Stimulated activated naive CD4-positive, alpha-beta T cell (primary cell): Measurements from ENCODE around the gene NMNAT2.

Source experiments
- DNase-seq, 6 experiments: peaks; one replicate each; lab custom pipeline; 2025; lab: John Stamatoyannopoulos, UW

Gene NMNAT2

DNA sequence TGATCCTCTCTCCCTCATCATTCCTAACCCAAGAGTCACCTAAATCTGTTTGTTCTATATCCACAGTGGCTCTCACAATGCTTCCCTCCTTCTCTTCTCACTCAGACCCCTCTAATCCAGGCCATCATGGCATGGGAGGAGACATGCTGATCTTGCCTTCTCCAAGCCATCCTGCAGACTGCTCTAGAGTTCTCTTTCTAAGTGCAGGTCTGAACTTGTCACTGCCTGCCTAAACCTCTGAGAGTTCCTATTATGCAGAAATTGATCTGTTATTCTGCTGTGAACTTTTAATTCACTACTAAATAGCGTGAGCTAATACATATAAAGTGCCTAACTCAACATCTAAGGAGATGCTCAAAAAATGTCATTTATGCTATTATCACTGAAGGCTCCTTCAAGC is 205.3 kb downstream of the NMNAT2 start:
- no peak for DNase-seq

DNA sequence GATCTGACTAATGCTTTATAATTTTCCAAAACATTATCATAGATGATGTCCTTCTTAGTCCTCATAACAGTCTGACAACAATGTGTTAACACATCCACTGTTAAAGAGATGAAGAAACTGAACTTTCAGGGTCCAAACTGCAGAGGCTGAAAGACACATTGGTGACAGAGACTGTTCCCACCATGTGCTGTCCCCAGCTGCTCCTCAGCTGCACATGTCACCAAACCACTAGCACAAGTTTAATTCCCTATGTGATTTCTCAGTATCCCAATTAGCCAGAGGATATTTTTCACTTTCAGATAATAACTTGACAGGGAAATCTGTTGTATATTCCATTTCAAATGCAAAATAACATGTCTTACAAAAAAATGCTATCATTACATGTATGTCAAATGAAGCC is 207.5 kb downstream of the NMNAT2 start:
- no peak for DNase-seq

DNA sequence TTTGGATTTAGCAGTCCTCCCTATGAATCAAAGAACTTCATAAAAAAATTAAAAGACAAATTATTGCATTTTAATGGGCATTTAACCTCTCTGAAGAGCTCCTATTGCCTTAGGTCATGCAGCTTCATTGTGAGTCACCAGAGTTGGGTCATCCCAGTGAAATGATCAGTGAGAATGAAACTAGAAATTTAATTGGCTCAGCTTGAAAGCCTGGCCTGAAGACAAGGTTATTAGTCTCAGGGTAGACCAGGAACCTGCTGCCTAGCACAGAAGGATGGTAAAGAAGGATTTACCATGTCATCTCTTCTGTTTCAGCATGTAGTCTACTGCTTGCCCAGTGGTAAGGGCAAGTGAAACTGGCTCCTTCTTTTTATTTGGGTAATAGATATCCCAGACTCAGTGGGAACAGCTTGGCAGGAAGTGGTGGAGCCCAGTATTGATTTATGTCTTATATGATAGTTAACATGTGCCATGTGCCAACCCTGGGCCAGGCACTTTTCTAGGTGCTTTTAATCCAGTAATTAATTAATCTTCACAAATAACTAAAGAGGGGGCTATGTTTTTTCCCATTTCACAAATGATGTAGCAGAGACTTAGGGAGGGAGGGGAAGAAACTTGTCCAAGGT is 208.5 kb downstream of the NMNAT2 start:
- DNase-seq, result no peak

DNA sequence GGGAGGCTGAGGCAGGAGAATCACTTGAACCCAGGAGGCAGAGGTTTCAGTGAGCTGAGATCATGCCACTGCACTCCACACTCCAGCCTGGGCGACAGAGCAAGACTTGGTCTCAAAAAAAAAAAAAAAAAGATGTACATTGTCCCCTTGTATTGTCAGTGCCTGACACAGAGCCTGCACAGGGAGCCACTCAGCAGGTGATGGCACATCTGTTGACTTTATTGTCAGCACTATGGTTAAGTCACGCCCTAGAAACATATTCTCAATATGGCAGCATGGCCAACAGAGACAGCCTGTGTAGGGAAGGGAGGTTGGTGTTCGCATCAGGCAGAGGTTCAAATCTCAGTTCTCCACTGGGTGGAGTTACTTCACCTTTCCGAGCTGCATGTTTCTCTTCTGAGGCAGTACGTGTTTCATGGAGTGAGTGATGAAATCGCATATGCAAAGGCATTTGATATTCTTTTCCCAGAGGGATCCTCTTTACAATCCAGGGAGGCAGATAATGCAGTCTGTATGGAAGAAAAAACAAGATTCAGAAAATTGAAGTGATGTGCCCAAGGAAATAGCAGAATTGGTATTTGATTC is 211.6 kb downstream of the NMNAT2 start:
- DNase-seq, result no peak

DNA sequence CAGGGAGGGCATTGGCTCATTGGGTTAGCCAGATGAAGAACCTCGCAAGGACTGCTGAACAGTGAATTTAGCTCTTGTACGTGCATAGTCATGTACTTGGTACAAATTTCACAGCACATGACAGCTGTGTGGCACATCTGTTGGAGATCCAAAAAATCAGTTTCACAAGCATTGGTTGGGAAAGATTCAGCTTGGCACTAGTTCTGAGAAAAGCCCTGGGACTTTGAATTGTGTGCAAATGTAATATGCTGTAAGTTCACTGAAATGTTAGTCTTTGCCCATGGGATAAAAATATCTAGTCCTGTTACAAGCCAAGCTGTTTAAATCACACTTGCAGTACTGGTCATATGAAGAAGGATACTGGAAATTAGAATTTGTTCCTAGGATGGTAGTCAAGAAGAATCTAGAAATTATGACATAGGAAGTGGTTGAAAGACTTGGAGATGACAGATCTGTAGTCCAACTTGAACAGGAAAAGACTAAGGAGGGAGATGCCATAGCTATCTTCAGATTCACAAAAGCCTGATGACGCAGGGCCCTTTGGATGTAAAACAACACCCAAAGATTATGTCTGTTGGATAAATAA is 212.9 kb downstream of the NMNAT2 start:
- DNase-seq, result no peak

DNA sequence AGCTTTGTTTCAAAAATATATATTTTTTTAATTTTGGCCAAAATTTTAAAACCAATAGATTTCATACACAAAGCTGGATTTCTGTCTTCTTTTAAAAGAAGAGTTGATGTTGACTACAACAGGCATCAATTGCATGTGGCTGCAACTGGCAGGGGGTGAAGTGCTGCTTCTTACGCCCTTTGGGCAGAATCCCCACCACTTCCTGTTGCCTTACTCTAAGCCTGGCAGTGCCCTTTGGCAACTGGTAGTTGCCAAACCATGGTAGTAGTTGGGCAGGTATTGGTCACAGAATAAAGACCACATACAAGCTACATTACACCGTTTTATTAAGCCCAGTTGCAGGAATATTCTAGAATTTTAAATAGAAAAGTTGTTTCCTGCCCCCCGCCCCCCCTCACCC is 215.1 kb downstream of the NMNAT2 start:
- no peak for DNase-seq

DNA sequence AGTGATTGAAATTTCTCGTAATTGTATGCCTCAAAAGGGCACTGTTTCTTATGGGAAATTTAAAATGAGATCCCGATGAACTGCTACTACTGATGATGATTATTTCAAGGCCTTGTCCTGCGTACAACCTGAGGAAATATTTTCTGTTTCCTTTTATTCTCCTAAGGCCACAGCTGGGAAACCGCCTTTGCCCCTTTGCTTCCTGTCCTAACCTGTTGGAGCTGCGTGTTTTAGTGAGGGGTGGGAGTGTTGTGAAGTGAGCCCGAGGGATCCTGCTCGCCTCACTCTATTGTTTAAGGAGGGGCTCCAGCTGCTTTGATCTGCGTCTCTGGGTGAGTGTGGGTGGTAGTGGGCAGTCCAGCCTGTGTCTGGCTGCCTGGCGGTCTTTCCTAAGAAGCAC is 217.7 kb downstream of the NMNAT2 start:
- no peak for DNase-seq

DNA sequence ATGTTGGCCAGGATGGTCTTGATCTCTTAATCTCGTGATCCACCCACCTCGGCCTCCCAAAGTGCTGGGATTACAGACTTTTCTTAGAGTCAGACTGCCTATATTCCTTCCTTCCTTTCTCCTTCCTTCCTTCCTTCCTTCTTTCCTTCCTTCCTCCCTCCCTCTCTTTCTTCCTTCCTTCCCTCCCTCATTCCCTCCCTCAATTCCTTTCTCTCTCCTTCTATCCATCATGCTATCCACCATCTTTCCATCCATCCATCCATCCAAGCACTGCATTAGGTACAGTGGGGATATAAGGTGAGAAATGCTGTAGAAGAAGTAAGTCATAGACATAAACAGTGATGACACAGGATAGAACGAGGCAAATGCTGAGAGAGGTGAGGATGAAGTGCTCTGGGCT is 218.9 kb downstream of the NMNAT2 start:
- no peak for DNase-seq

DNA sequence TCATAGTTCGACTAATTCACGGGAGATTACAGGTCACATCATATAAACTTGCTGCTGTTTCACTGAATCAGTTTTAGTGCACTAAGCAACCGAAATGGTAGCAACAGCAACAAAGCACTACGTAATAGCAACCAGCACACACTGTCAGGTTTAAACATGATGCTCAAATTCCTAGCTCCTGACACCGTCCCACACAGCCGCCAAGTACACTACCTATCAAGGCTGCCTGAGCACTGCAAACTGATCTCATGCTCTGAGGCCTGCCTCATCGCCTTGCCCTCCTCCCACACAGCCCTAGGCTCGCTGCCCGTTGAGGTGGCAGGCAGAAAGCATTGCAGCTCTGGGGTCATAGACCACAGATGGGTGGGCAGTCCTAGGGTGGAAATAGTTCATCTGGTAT is 219.7 kb downstream of the NMNAT2 start:
- DNase-seq, result no peak
